ENCODE data around the gene POU2AF3.

The POU2AF3 gene

GRCh38 chr11:111335549-111335948 lies 37.2 kb downstream of the POU2AF3 start:
- peaks cover 2% of the 10 kb centered on the region for H3K4me1 ChIP-seq (ENCODE audit: control insufficient read depth, insufficient read depth, low read length)

GRCh38 chr11:111336062-111336461 lies 37.7 kb downstream of the POU2AF3 start:
- no peak overlapping the region for H3K4me3 ChIP-seq (ENCODE audit: low read length)
- H3K27me3 ChIP-seq (ENCODE audit: control insufficient read depth, insufficient read depth, low read length) = no peaks in the 10 kb centered on the region
- no peak overlapping the region for H3K9ac ChIP-seq (ENCODE audit: low read length)
- H3K36me3 ChIP-seq (ENCODE audit: control insufficient read depth, insufficient read depth, low read length) = no peaks in the 10 kb centered on the region
- H3K27ac ChIP-seq (ENCODE audit: low read depth, low read length) = no peak overlapping the region
- no peaks in the 10 kb centered on the region for H3K4me1 ChIP-seq (ENCODE audit: control insufficient read depth, insufficient read depth, low read length)

More at GRCh38 chr11:111335549-111335948, 37.2 kb downstream of the POU2AF3 start:
- Histone ChIP-seq H3K4me3 (ENCODE audit: low read length) (no peak overlapping the region), H3K27ac (ENCODE audit: low read depth, low read length) (no peak overlapping the region), H3K9ac (ENCODE audit: low read length) (no peak overlapping the region), H3K36me3 (ENCODE audit: control insufficient read depth, insufficient read depth, low read length) (no peaks in the 10 kb centered on the region), H3K27me3 (ENCODE audit: control insufficient read depth, insufficient read depth, low read length) (no peaks in the 10 kb centered on the region)

DNA sequence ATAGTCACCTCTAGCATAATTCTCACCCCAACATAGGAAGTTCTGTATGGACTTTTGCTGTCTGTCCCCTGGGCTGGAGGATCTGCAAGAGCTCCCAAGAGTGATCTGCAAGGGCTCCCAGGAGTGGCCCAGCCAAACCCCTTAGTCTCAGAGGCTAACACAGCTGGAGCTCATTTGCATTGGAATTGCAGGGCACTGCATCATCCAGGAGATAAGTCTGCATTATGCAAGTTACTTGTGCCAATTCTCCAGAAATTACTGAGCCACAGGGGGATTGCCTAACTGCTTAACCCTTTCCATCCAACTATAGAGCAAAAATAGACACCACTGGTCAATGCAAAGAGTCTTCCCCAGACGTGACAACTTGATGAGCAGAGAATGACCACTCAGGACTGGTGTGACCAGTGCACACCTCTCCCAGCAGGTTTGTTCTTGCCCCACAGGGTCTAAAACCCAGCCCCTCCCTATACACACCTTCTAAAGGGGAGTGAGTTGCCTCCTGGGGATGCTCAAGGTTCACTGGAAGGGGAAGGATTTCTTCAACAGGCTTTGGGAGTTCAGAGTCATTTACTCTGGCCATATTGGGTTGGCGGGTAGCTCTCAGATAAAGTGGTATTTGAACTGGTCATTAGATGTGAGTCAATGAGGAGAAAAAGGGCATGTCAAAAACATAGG lies 38.4 kb downstream of the POU2AF3 start:
- Histone ChIP-seq H3K4me3 (ENCODE audit: low read length) (no peak overlapping the region), H3K27ac (ENCODE audit: low read depth, low read length) (no peak overlapping the region), H3K9ac (ENCODE audit: low read length) (no peak overlapping the region), H3K27me3 (ENCODE audit: control insufficient read depth, insufficient read depth, low read length) (no peaks in the 10 kb centered on the region), H3K36me3 (ENCODE audit: control insufficient read depth, insufficient read depth, low read length) (no peaks in the 10 kb centered on the region), H3K4me1 (ENCODE audit: control insufficient read depth, insufficient read depth, low read length) (no peaks in the 10 kb centered on the region)

DNA sequence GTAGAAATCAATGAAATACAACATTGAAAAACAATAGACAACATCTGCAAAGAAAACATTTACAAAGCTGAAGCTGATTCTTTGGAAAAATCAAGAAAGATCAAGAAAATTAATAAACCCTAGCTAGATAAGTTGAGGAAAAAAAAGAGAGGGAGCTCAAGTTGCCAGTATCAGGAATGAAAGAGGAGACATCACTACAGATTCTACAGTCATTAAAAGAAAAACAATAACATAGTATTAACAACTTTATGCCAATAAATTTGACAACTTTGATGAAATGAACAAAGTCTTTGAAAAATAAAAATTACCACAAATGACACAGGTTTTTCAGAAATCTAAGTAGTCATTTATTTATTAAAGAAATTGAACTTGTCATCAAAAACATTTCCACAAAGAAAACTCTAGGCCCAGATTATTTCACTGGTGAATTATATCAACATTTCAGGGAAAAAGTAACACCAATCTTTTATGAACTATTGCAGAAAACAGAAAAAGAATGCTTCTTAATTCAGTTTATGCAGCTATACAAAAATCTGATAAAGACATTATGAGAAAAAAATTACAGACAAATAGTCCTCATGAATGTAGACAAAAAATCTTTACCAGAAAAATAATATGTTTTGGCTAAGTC lies 41.5 kb downstream of the POU2AF3 start:
- Histone ChIP-seq H3K9ac (ENCODE audit: low read length) (no peak overlapping the region), H3K4me3 (ENCODE audit: low read length) (no peak overlapping the region), H3K27ac (ENCODE audit: low read depth, low read length) (no peak overlapping the region), H3K4me1 (ENCODE audit: control insufficient read depth, insufficient read depth, low read length) (no peaks in the 10 kb centered on the region), H3K27me3 (ENCODE audit: control insufficient read depth, insufficient read depth, low read length) (no peaks in the 10 kb centered on the region), H3K36me3 (ENCODE audit: control insufficient read depth, insufficient read depth, low read length) (no peaks in the 10 kb centered on the region)

DNA sequence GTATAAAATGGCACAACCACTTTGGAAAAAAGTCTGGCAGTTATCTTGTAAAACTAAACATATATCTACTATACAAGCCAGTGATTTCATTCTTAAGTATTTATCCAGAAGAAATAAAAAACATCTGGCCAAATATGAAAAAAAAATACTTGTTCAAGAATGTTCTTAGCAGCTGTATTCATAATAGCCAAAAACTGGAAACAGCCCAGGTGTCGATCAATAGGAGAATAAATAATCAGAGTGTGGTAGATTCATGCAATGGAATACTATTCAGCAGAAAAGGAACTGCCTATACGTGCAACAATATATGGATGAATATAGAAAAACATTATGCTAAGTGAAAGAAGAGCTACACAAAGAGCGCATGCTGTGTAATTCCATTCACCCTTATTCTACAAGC lies 44.0 kb downstream of the POU2AF3 start:
- Histone ChIP-seq H3K9ac (ENCODE audit: low read length) (no peak overlapping the region), H3K27me3 (ENCODE audit: control insufficient read depth, insufficient read depth, low read length) (no peaks in the 10 kb centered on the region), H3K4me1 (ENCODE audit: control insufficient read depth, insufficient read depth, low read length) (no peaks in the 10 kb centered on the region), H3K36me3 (ENCODE audit: control insufficient read depth, insufficient read depth, low read length) (no peaks in the 10 kb centered on the region), H3K4me3 (ENCODE audit: low read length) (no peak overlapping the region), H3K27ac (ENCODE audit: low read depth, low read length) (no peak overlapping the region)

- Histone ChIP-seq H3K4me1 (ENCODE audit: control insufficient read depth, insufficient read depth, low read length) (no peaks in the 10 kb centered on the region), H3K9ac (ENCODE audit: low read length) (no peak overlapping the region), H3K27ac (ENCODE audit: low read depth, low read length) (peak overlapping the region; percentile 20)
Observed at GRCh38 chr11:111344032-111344431, 45.7 kb downstream of the POU2AF3 start.

GRCh38 chr11:111347002-111347722 lies 48.8 kb downstream of the POU2AF3 start:
- Histone ChIP-seq H3K4me3 (ENCODE audit: low read length) (no peak overlapping the region), H3K27me3 (ENCODE audit: control insufficient read depth, insufficient read depth, low read length) (no peaks in the 10 kb centered on the region), H3K36me3 (ENCODE audit: control insufficient read depth, insufficient read depth, low read length) (no peaks in the 10 kb centered on the region), H3K27ac (ENCODE audit: low read depth, low read length) (no peak overlapping the region), H3K4me1 (ENCODE audit: control insufficient read depth, insufficient read depth, low read length) (no peaks in the 10 kb centered on the region), H3K9ac (ENCODE audit: low read length) (no peak overlapping the region)

More at GRCh38 chr11:111344032-111344431, 45.7 kb downstream of the POU2AF3 start:
- no peak overlapping the region for H3K4me3 ChIP-seq (ENCODE audit: low read length)
- H3K27me3 ChIP-seq (ENCODE audit: control insufficient read depth, insufficient read depth, low read length) = no peaks in the 10 kb centered on the region
- H3K36me3 ChIP-seq (ENCODE audit: control insufficient read depth, insufficient read depth, low read length) = no peaks in the 10 kb centered on the region

- no peaks in the 10 kb centered on the region for H3K4me1 ChIP-seq (ENCODE audit: control insufficient read depth, insufficient read depth, low read length)
- H3K9ac ChIP-seq (ENCODE audit: low read length) = no peak overlapping the region
- no peaks in the 10 kb centered on the region for H3K27me3 ChIP-seq (ENCODE audit: control insufficient read depth, insufficient read depth, low read length)
- H3K4me3 ChIP-seq (ENCODE audit: low read length) = no peak overlapping the region
- no peaks in the 10 kb centered on the region for H3K36me3 ChIP-seq (ENCODE audit: control insufficient read depth, insufficient read depth, low read length)
- no peak overlapping the region for H3K27ac ChIP-seq (ENCODE audit: low read depth, low read length)
Observed at GRCh38 chr11:111347723-111348115, 49.4 kb downstream of the POU2AF3 start.

- H3K36me3 ChIP-seq (ENCODE audit: control insufficient read depth, insufficient read depth, low read length) = no peaks in the 10 kb centered on the region
- no peaks in the 10 kb centered on the region for H3K4me1 ChIP-seq (ENCODE audit: control insufficient read depth, insufficient read depth, low read length)
- no peak overlapping the region for H3K27ac ChIP-seq (ENCODE audit: low read depth, low read length)
- H3K27me3 ChIP-seq (ENCODE audit: control insufficient read depth, insufficient read depth, low read length) = no peaks in the 10 kb centered on the region
- no peak overlapping the region for H3K9ac ChIP-seq (ENCODE audit: low read length)
- no peak overlapping the region for H3K4me3 ChIP-seq (ENCODE audit: low read length)
Observed at GRCh38 chr11:111348147-111348546, 49.8 kb downstream of the POU2AF3 start.

GRCh38 chr11:111349191-111349695 lies 50.9 kb downstream of the POU2AF3 start:
- no peaks in the 10 kb centered on the region for H3K27me3 ChIP-seq (ENCODE audit: control insufficient read depth, insufficient read depth, low read length)
- H3K36me3 ChIP-seq (ENCODE audit: control insufficient read depth, insufficient read depth, low read length) = no peaks in the 10 kb centered on the region
- H3K9ac ChIP-seq (ENCODE audit: low read length) = no peak overlapping the region
- no peaks in the 10 kb centered on the region for H3K4me1 ChIP-seq (ENCODE audit: control insufficient read depth, insufficient read depth, low read length)
- no peak overlapping the region for H3K27ac ChIP-seq (ENCODE audit: low read depth, low read length)
- no peak overlapping the region for H3K4me3 ChIP-seq (ENCODE audit: low read length)

DNA sequence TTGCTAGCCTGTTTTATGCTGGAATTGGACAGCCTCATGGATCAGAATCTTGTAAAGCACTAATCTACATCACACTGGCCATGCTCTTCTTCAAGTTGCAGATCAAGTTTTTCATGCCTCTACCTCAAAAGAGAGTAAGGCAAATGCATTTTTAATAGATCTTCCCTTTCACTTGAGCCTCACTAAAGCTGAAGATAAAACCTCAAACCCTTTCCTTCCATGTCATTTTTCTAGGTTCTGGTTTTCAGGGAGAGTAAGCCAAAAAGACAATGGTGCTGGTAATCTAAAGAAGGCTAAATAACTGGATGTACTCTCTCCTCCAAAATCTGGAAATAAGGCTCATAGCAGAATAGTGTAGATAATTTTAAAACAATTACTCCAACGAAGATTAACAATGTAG lies 52.5 kb downstream of the POU2AF3 start:
- H3K36me3 ChIP-seq (ENCODE audit: control insufficient read depth, insufficient read depth, low read length) = no peaks in the 10 kb centered on the region
- no peaks in the 10 kb centered on the region for H3K27me3 ChIP-seq (ENCODE audit: control insufficient read depth, insufficient read depth, low read length)
- no peak overlapping the region for H3K4me3 ChIP-seq (ENCODE audit: low read length)
- H3K9ac ChIP-seq (ENCODE audit: low read length) = no peak overlapping the region
- no peak overlapping the region for H3K27ac ChIP-seq (ENCODE audit: low read depth, low read length)
- no peaks in the 10 kb centered on the region for H3K4me1 ChIP-seq (ENCODE audit: control insufficient read depth, insufficient read depth, low read length)

DNA sequence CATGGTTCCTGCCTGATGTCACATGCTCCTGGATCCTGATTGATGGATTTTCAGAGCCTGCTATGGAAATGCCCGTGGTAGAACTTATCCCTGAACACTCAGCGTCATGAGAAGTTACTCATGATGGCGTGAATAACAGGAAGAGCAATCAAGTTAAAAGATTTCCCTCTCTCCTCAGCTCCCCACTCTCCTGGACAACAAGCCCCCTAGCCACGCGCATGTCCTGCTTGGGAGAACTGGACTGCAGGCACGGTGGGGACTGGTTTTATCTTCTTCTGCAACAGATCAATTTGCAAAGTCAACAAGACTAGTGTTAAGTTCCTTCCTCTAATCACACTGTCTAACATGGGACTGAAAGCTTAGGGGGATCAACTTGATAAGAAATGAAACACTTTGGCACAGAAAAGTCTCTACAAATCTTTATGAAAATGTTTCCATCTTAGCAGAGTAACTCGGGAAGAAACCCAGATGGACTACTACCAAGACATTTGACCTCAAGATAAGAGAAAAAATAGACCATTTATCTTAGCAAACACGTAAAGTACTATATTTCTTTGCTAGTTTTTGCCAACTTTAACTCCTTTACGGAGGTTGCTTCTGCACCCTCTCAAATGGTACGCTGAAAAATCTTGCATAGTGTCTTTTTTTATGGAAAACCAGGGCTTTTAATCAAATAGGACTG lies 53.2 kb downstream of the POU2AF3 start:
- H3K27ac ChIP-seq (ENCODE audit: low read depth, low read length) = no peak overlapping the region
- H3K4me1 ChIP-seq (ENCODE audit: control insufficient read depth, insufficient read depth, low read length) = no peaks in the 10 kb centered on the region
- H3K36me3 ChIP-seq (ENCODE audit: control insufficient read depth, insufficient read depth, low read length) = no peaks in the 10 kb centered on the region
- H3K9ac ChIP-seq (ENCODE audit: low read length) = no peak overlapping the region
- no peak overlapping the region for H3K4me3 ChIP-seq (ENCODE audit: low read length)
- H3K27me3 ChIP-seq (ENCODE audit: control insufficient read depth, insufficient read depth, low read length) = no peaks in the 10 kb centered on the region

All from rectal smooth muscle tissue (tissue), 1 donor.